Muscle layer of colon (tissue), 2 donors: Measurements from ENCODE around the gene MYB.

Experiments used
- H3K27ac ChIP-seq: one replicate; pipeline ENCODE4 v1.7.0; 2013; ENCODE audit warnings: low read depth, mild to moderate bottlenecking, low read length, moderate library complexity
- H3K27me3 ChIP-seq, 2 donors: one replicate each; pipeline ENCODE4 v1.7.0; 2013; ENCODE audit warnings: low read length in 2 of 2, mild to moderate bottlenecking in 2 of 2; ENCODE audit not compliant: insufficient read depth in 2 of 2, control insufficient read depth in 1 of 2
- H3K36me3 ChIP-seq: one replicate; pipeline ENCODE4 v1.7.0; 2013; ENCODE audit warnings: mild to moderate bottlenecking, low read length; ENCODE audit not compliant: insufficient read depth
- H3K4me1 ChIP-seq: one replicate; pipeline ENCODE4 v1.7.0; 2013; ENCODE audit warnings: mild to moderate bottlenecking, low read length; ENCODE audit not compliant: insufficient read depth
- H3K4me3 ChIP-seq, 2 donors: one replicate each; pipeline ENCODE4 v1.7.0; 2013; ENCODE audit warnings: low read length in 2 of 2, low read depth in 1 of 2, mild to moderate bottlenecking in 1 of 2, moderate library complexity in 1 of 2
- H3K9ac ChIP-seq: one replicate; pipeline ENCODE4 v1.7.0; 2013; ENCODE audit warnings: low read length
- H3K9me3 ChIP-seq: one replicate; pipeline ENCODE4 v1.7.0; 2013; ENCODE audit warnings: mild to moderate bottlenecking, low read length
- donor health status: abdominal sarcoma.
- donor health status: Adenocarcinoma of cecum.

Gene MYB

DNA sequence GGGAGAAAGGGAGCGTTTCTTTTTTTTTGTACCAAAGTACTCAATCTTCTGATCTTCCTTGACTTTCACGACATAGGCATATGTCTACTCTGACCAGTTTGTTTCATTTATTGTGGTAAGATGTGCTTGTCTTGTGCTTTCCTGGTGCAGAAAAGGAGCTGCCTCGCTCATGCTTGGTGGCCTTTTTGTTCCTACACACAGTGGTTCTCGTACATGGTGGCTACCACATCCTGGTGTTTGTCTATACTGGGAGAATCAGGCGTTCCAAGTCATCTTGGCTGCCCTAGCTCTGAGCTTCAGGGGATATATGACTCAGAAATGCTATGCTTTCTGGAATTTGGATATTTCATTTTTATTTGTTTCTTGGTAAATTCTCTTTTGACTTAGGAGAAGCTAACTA lies 31.8 kb downstream of the MYB start:
- no peak overlapping the region for H3K27ac ChIP-seq
- no peak overlapping the region for H3K9ac ChIP-seq
- no peaks in the 10 kb centered on the region for H3K4me1 ChIP-seq
- H3K4me3 ChIP-seq = no peak overlapping the region
- H3K9me3 ChIP-seq = no peaks in the 10 kb centered on the region
- no peaks in the 10 kb centered on the region for H3K27me3 ChIP-seq
- no peaks in the 10 kb centered on the region for H3K36me3 ChIP-seq

DNA sequence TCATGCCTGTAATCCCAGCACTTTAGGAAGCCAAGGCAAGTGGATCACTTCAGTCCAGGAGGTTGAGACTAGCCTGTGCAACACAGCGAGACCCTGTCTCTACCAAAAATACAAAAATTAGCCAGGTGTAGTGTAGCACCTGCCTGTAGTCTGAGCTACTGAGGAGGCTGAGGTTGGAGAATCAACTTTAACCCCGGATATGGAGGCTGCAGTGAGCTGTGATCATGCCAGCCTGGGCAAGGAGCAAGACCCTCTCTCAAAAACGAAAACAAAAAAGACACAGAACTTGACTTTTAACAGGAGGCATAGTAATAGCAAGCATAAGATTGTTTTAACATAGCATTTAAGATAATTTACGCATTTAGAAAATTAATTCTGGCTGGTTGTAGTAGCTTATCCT lies 32.5 kb downstream of the MYB start:
- Histone ChIP-seq H3K27ac (no peak overlapping the region), H3K9me3 (no peaks in the 10 kb centered on the region), H3K36me3 (no peaks in the 10 kb centered on the region), H3K4me3 (no peak overlapping the region), H3K27me3 (no peaks in the 10 kb centered on the region), H3K9ac (no peak overlapping the region), H3K4me1 (no peaks in the 10 kb centered on the region)

DNA sequence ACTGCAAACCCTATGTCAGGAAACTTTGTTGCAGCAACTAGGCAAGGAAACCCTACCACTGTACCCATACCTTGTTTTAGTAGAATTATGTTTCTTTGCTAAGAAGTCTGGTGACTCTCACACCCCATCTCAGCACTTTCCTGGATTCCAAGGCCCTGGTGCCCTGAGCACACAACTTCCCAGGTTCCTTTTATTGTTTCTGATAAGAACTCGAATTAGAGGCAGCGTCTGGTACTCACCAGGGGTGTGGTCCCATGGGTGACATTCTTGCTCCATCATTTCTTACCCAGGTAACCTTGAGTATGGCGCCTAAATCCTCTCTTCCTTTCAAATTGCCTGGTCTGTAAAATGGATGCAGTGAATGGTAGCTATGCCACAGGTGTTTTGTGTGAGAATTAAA lies 34.1 kb downstream of the MYB start:
- no peaks in the 10 kb centered on the region for H3K27me3 ChIP-seq
- no peak overlapping the region for H3K27ac ChIP-seq
- H3K9ac ChIP-seq = no peak overlapping the region
- no peaks in the 10 kb centered on the region for H3K9me3 ChIP-seq
- no peak overlapping the region for H3K4me3 ChIP-seq
- no peaks in the 10 kb centered on the region for H3K4me1 ChIP-seq
- H3K36me3 ChIP-seq = no peaks in the 10 kb centered on the region

DNA sequence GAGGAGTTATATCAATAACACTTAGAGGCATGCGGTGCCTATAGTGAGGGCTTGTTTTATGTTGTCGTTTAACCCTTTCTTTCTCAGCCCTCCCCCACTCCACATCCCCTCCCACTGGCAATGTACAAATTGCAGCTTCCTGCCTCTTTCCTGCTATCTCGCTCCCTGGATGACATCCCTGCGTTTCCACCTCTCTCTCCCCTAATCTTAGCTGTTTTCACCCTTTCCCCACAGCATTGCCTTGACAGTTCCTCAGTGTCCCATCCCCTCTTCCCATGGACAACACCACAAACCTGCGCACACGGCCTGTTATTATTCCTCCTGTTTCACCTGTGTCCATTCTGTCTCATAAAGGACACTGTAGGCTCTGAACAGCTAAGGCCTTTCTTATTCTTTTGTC lies 34.5 kb downstream of the MYB start:
- no peaks in the 10 kb centered on the region for H3K4me1 ChIP-seq
- no peak overlapping the region for H3K9ac ChIP-seq
- H3K9me3 ChIP-seq = no peaks in the 10 kb centered on the region
- no peak overlapping the region for H3K4me3 ChIP-seq
- H3K27ac ChIP-seq = no peak overlapping the region
- no peaks in the 10 kb centered on the region for H3K36me3 ChIP-seq
- H3K27me3 ChIP-seq = no peaks in the 10 kb centered on the region

DNA sequence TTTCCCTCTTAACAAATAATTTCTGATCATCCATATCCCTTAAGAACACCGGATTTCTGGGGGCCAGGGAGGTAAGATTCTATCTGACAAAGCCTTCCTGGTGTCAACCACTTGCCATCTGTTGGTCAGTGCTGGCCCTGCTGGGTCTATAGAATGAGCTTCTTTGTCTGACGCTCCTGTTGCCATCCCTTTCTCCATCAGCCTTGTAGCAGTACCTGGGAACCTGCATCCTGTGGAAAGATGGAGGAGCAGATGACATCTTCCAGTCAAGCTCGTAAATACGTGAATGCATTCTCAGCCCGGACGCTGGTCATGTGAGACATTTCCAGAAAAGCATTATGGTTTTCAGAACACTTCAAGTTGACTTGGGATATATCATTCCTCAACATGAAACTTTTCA lies 36.6 kb downstream of the MYB start:
- no peak overlapping the region for H3K27ac ChIP-seq
- no peaks in the 10 kb centered on the region for H3K36me3 ChIP-seq
- no peaks in the 10 kb centered on the region for H3K4me1 ChIP-seq
- H3K9ac ChIP-seq = no peak overlapping the region
- H3K9me3 ChIP-seq = no peaks in the 10 kb centered on the region
- no peak overlapping the region for H3K4me3 ChIP-seq
- H3K27me3 ChIP-seq = no peaks in the 10 kb centered on the region

DNA sequence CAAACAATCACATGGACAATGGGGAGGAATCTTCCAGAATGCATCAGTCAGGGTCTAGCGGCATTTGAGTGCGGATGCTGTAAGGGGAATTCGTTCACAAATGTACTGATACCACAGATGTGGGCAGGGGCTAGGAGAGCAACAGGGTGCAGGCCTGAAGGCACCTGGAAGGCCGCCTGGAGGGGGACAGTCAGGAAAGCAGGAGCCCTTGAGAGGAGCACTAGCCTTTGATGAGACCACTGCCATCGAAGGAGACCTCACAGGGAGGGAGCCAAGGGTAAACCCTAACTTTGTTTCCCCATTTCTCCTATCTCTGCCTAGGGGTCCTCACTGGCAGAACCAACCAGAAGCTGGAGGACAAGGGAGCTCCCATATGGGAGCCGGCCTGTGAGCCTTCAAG lies 38.2 kb downstream of the MYB start:
- Histone ChIP-seq H3K36me3 (no peaks in the 10 kb centered on the region), H3K27ac (no peak overlapping the region), H3K9me3 (no peaks in the 10 kb centered on the region), H3K9ac (no peak overlapping the region), H3K4me3 (no peak overlapping the region), H3K27me3 (no peaks in the 10 kb centered on the region), H3K4me1 (no peaks in the 10 kb centered on the region)

DNA sequence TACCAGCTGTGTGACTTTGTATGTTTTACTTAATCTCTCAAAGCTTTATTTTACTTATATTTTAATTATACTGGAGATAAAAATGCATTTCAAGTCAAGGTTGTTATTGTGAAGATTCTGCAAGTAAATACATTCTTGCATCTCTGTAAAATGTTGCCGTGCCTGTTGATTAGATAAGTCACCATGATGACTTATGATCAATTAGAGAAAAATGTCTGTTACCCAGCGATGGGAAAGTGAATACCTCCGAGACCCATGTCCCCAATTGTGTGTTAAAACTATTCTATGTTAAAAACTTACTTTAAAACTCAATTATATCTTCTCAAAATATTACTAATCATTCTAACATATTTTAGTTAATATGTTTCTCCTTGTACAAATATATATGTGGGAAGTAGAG lies 39.9 kb downstream of the MYB start:
- H3K27me3 ChIP-seq = no peaks in the 10 kb centered on the region
- no peaks in the 10 kb centered on the region for H3K4me1 ChIP-seq
- no peaks in the 10 kb centered on the region for H3K36me3 ChIP-seq
- H3K9me3 ChIP-seq = no peaks in the 10 kb centered on the region
- no peak overlapping the region for H3K9ac ChIP-seq
- H3K4me3 ChIP-seq = no peak overlapping the region
- no peak overlapping the region for H3K27ac ChIP-seq

DNA sequence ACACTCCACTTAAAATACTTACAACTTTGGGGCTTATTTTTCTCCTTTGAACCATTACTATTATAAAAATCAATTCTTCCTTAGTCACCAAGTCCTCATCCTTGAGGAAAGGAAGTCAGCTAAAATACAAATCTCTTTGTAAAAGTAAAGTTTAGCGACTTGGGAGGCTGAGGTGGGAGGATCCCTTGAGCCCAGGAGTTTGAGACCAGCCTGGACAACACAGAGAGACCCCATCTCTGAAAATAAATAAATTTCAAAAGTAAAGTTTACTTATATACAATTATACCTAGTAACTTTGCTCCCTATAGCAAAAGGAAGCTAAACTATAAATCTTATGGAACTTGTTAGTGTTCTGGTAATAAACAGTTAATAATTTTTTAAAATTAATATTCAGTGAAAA lies 40.4 kb downstream of the MYB start:
- H3K9ac ChIP-seq = no peak overlapping the region
- H3K4me1 ChIP-seq = no peaks in the 10 kb centered on the region
- no peaks in the 10 kb centered on the region for H3K27me3 ChIP-seq
- no peak overlapping the region for H3K27ac ChIP-seq
- H3K36me3 ChIP-seq = no peaks in the 10 kb centered on the region
- H3K4me3 ChIP-seq = no peak overlapping the region
- H3K9me3 ChIP-seq = no peaks in the 10 kb centered on the region

DNA sequence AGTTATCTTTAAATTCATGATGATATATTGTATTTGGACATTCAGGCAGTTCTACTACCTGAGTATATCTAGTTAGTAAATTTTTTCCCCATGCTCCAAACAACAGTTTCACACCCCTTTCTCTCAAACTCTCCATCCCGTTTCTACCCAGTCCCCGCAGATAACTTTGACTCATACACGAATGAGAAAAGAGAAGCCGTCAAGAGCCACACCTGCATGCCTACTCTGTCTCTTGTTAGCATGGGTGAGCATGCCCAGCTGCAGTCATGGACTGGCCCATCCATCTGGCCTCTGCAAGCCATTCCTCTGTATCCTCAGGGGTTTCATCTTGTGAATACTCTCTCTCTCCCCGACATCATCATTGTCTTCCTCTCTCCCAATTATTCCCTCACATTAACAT lies 41.5 kb downstream of the MYB start:
- no peaks in the 10 kb centered on the region for H3K27me3 ChIP-seq
- H3K4me1 ChIP-seq = no peaks in the 10 kb centered on the region
- H3K9me3 ChIP-seq = no peaks in the 10 kb centered on the region
- H3K27ac ChIP-seq = no peak overlapping the region
- H3K9ac ChIP-seq = no peak overlapping the region
- no peaks in the 10 kb centered on the region for H3K36me3 ChIP-seq
- H3K4me3 ChIP-seq = no peak overlapping the region

DNA sequence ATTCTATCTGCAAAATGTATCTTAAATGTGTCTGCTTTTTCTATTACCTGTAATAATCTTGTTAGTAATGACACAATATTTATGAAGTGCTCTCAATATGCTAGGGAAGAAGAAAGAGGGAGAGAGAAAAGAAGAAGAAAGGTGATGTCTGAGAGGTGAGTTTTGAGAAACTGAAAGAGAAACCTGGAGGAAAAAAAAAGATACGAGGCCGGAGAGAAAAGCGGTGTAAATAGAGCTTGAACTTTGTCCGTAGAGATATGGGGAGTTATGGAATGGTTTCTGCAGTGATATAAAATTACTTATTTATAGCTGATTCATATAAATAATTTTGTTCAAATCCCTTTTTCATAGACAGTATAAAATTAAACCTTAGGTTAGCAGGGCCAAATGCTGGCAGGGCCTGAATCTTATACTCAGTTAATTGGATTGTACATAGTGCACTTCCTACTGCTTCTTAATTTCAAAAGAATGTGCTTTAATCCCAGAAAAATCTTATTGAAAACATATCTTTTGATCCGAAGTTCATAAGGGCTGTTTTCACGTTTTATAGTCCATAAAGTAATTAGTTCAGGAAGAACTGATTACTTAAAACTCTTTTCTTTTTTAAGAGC lies 43.0 kb downstream of the MYB start:
- Histone ChIP-seq H3K27ac (no peak overlapping the region), H3K4me1 (no peaks in the 10 kb centered on the region), H3K9ac (no peak overlapping the region)

DNA sequence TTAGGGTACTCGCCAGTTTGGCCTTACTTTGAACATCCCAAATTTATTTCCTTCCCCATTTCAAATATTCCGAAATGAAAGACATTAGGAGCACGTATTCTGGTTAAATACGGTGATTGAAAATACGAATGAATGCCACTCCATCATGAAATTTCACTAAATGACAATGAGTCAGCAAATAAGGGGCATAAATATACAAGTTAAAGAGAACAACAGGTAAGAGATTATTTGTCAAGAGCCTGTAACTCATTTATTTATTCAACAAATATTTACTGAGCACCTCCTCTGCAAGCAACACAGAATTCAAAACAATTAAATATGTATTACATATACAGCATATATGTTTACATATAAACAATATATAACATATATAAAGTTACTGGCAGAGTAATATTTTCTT lies 44.8 kb downstream of the MYB start:
- H3K36me3 ChIP-seq = no peaks in the 10 kb centered on the region
- H3K9ac ChIP-seq = no peak overlapping the region
- no peak overlapping the region for H3K27ac ChIP-seq

More for the DNA sequence above, 43.0 kb downstream of the MYB start:
- Histone ChIP-seq H3K4me3 (no peak overlapping the region), H3K36me3 (no peaks in the 10 kb centered on the region), H3K9me3 (no peaks in the 10 kb centered on the region), H3K27me3 (no peaks in the 10 kb centered on the region)

DNA sequence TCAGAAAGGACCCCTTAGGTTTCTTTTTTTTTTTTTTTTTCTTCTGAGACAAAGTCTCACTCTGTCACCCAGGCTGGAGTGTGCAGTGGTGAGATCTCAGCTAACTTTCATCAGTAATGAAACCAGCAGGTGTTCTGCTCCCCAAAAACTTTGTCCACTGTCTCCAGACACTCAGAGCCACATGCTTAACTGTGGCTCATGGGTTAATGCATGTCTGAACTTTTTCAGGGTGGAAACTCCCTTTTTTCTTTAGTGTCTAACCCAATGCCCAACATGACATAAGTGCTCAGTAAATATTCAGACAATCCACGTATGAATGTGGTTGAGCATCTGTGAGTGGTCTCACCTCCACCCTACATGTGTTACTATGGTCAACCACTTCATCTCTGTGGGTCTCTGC lies 45.4 kb downstream of the MYB start:
- H3K4me3 ChIP-seq = no peak overlapping the region
- H3K27me3 ChIP-seq = no peaks in the 10 kb centered on the region
- H3K9me3 ChIP-seq = no peaks in the 10 kb centered on the region
- H3K27ac ChIP-seq = no peak overlapping the region
- H3K4me1 ChIP-seq = no peaks in the 10 kb centered on the region
- H3K36me3 ChIP-seq = no peaks in the 10 kb centered on the region
- no peak overlapping the region for H3K9ac ChIP-seq

More for the DNA sequence above, 44.8 kb downstream of the MYB start:
- no peak overlapping the region for H3K4me3 ChIP-seq
- no peaks in the 10 kb centered on the region for H3K4me1 ChIP-seq
- no peaks in the 10 kb centered on the region for H3K27me3 ChIP-seq
- no peaks in the 10 kb centered on the region for H3K9me3 ChIP-seq
